ENCODE measurements around the gene CITED4. TPM values are rescaled to one million over a fixed set of nuclear protein-coding genes. Genes with fewer than 3 reads are reported as not detected.

Gene CITED4
- total and polyA plus RNA-seq, 9 of the 15 experiments (the other 6 are each of a cell fraction or from before 2014, with no cell fraction given), result 0.11 to 1.2 (median 0.17) TPM; not detected in 2

GRCh38 chr1:40862008-40862863 is at the start of gene CITED4 (continued):
- TF ChIP-seq ZNF644 (tag; IDR thresholded peaks at IDR 0.05; ENCODE audit: low read depth) (no peak), CREBBP (IDR thresholded peaks at IDR 0.05; ENCODE audit: low read depth, low read length) (no peak), JUNB (CRISPR knock-in tag; conservative IDR thresholded peaks at IDR 0.05) (no peak), KAT8 (IDR thresholded peaks at IDR 0.05; ENCODE audit: low read depth) (no peak), ARID1B (IDR thresholded peaks at IDR 0.05) (peak; percentile 56; the same call in 1 of the 2 replicates), GTF2A2 (tag; IDR thresholded peaks at IDR 0.05) (peak; percentile 75), BRF2 (IDR thresholded peaks at IDR 0.05; ENCODE audit: borderline replicate concordance, insufficient read depth, insufficient read length) (no peak), SNRNP70 (optimal IDR thresholded peaks at IDR 0.05; ENCODE audit: low read depth, low read length) (no peak), LCOR (CRISPR knock-in tag; IDR thresholded peaks at IDR 0.05) (peak; percentile 71; the same call in 1 of the 2 replicates), FOS (IDR thresholded peaks at IDR 0.05; ENCODE audit: extremely low read depth, insufficient read length) (peak; percentile 23), SP2 (IDR thresholded peaks at IDR 0.05; ENCODE audit: extremely low read depth, low read depth, low read length, poor library complexity, severe bottlenecking) (no peak), TARDBP (IDR thresholded peaks at IDR 0.05) (peak; percentile 65; the same call in 1 of the 2 replicates), POLR2B (IDR thresholded peaks at IDR 0.05; ENCODE audit: low read depth, partially characterized antibody) (peak; percentile 30), ATF3 (IDR thresholded peaks at IDR 0.05) (peak; percentile 43; the same call in 1 of the 2 replicates), ATF3 (CRISPR knock-in tag; conservative IDR thresholded peaks at IDR 0.05) (no peak), FOXO4 (CRISPR knock-in tag; IDR thresholded peaks at IDR 0.05) (no peak), CXXC5 (CRISPR knock-in tag; IDR thresholded peaks at IDR 0.05) (peak; percentile 81), RB1 (IDR thresholded peaks at IDR 0.05; ENCODE audit: low read depth) (peak; percentile 67), ZFX (CRISPR knock-in tag; IDR thresholded peaks at IDR 0.05) (peak; percentile 76), HDGF (IDR thresholded peaks at IDR 0.05) (0 out of 2 replicates have a peak, but pooled peaks have one; percentile 74), BACH1 (tag; IDR thresholded peaks at IDR 0.05) (no peak), NFYB (IDR thresholded peaks at IDR 0.05; ENCODE audit: extremely low read depth, insufficient read length) (peak; percentile 80), ETV5 (CRISPR knock-in tag; IDR thresholded peaks at IDR 0.05; ENCODE audit: low read depth) (no peak), ZBTB33 (CRISPR knock-in tag; IDR thresholded peaks at IDR 0.05) (peak; percentile 80)

Data from K562 (cell line).